ENCODE measurements around the gene C16orf95.
A peak's percentile ranks its signal among the peaks of the same experiment; 100 is the strongest.
"Not testable (repeated sequence)": the region's sequence is repeated elsewhere in the genome, so short reads cannot be mapped to it uniquely, and the experiment has no call there.

The C16orf95 gene

DNA sequence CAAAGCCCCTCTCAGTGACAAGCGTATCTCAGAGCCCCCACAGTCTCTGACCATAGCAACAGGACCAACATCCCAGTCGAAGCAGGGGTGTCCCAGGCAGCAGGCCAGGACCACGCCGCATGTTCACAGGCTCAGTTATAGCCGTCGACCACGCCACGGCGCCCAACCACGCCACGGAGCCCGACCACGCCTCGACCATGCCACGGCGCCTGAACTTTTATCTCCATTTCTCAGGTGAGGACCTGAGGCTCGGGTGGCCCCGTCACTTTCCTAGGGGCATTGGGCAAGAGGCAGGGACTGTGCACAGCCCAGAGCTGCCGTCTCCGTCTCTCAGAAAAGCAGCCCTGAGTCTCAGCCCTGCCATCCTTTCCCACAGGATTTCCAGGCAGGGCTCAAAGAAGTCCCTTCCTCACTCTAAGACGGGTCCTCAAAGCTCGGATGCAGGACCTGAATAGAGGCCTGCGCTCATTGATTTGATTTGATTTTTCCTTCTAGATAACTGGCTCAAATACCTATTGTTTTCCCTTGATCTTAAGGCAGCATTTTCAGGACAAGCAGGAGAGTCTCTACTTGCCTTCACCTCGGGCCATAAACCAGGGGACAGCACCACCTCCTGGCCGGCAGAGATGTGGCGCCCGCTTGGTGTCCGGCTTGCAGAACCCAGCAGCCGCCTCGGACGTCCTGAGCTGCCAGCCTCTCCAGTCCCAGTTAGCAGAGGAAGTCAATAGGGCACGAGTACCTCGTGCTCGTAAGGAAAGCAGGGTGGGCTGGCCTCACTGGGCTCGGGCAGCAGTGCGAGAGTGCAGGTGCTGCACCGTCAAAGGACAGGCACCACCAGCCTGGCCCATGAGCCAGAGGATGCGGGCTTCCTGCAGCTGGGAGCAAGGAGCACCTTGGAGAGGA is 38.8 kb downstream of the C16orf95 start:
- peak; percentile 37 for DNase-seq

DNA sequence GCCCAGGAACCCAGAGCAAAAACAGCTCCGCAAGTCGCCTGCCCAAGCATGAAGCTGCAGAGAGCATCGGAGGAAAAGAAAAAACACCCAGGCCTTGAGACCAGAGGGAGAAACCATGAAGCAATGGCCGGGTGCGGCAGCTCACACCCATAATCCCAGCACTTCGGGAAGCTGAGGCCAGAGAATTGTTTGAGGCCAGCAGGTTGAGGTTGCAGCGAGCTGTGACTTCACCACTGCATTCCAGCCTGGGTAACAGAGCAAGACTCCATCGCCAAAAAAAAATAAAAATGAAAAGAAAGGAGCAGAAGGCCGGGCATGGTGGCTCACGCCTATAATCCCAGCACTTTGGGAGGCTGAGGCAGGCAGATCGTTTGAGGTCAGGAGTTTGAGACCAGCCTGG is 40.3 kb downstream of the C16orf95 start:
- no peak for DNase-seq

DNA sequence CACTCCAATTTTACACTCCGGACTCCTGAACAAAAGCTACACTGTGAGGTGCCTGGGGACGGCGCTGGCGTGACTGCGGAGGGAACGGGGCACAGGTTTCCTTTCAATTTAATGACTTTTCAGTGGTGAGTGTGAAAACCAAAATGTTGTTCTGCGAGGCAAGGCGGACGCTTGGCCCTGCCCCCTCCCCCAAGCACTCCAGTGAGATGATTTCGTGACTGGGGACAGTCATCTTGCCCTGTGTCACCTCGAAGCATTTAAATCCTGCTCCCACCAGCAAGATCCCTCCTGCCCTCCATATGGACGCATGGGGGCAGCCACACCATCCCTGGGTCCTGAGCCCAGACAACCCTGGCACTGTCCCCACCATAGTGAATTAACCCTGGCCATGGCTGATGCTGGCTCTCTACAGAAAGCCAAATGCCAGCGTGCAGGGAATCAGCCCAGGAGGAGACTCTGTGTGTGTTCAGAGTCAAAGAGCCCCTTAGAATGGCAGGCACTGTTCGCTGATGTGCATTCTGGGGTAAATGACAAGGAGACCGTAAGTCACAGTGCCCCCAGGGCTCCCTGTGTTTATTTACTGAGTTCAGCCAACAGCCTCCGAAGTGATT is 41.0 kb downstream of the C16orf95 start:
- DNase-seq, result no peak

DNA sequence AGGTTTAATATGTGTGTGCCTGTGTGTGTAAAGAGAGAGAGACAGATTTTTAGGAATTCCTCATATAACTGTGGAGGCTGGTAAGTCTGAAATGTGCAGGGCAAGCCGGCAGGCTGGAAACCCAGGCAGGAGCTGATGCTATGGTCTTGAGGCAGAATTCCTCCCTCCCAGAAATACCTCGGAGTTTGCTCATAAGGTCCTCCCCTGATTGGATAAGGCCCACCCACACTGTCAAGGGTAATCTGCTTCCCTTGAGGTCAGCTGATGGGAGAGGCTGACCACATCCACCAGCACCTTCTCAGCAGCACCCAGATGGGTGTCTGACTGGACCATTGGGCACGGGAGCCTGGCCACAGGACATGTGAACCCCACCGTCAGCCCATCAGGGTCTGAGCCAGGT is 42.4 kb downstream of the C16orf95 start:
- no peak for DNase-seq

DNA sequence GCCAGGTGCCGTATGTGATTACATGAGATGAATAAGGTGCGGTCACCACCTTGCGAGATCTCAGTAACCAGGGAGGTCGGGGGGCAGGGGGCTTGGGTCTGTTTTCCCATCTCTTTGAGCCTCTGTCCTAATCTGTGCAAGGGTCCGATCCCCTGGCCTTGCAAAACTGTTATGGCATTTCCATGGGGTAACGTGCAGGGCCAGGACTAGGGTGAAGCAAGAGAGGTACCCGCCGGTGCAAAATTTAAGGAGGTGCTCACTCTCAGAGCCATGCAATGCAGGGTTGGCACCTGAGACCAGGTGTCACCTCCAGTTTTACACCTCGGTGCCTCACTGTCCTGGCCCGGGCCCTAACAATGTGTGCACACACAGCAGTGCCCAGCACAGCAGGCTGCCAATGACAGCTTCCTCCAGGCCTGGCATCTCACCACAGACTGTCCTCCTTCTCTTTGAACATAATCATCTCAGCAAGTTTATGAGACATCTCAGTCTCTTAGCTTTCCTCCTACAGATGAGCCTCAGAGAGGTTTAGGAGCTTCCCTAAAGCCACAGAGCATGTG is 43.6 kb downstream of the C16orf95 start:
- no peak for DNase-seq

DNA sequence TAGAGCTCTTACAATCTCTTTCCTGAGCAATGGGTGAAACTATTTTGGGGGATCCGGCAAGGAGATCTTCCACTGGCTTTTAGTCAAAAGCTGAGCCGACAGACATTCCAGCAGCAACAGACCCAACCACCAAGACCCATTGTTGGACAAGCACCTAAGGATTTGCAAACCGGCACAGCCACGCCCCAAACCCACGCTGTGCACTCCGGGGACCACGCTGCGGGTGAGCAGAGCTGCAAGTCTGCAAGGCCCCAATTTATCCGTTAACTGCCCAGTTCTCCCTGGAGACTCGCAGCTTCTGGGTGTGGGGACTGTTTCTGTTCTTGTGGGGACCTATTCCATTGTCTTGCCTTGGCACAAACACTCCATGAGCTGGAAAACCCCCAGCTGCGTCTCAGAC is 45.9 kb downstream of the C16orf95 start:
- no peak for DNase-seq

DNA sequence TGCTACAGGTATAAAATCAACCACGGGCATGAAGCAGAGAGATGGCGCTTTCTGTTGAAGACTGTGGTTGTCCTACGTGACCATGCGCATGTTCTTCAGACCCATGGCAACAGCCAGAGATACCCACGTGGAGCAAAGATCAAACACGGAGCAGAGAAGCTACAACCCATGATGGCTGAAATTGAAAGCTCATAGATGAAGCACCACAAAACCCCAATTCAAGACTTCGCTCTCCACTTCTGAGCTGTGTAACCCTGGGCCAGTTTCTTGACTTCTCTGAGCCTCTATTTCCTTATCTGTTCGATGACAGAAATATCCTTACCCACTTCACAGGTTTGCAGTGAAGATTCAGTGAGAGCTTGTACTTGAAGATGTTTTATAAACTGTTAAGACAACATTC is 49.6 kb downstream of the C16orf95 start:
- DNase-seq, result no peak

DNA sequence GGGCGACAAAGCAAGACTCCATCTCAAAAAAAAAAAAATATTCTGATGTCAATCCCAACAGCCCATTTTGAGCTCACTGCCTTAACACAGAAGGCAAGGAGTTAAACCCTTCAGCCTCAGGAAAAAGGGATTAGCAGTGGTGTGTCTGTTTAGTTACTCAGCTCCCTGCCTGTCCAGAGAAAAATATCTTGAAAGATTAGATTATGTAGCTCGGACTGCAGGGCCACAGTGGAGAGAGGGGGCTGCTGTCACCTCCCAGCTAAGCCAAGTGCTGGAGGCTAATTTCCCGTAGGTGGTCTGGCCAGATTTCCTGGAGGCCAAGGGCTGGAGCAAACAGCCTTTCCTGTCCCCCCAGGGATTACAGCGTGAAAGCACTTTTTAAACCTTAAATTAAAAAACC is 50.3 kb downstream of the C16orf95 start:
- DNase-seq, result no peak

DNA sequence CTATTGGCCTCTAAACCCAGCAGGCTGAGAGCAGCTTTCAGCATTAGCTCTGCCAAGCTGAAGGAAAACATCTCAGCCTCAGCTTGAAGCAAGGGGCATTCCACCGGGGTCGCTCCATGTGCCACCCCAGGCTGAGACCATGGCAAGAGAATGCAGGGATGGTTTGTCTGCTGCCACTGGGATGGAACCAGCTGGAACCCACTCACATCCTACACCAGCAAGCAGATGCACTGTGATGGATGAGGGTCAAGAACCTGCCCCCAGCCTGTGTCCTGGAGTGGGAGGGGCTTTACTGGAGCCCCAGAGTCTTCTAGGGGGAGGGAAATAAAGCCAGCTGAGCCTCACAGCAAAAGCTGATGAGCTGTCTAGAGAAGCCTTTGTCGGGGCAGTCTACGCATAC is 51.9 kb downstream of the C16orf95 start:
- DNase-seq, result no peak

DNA sequence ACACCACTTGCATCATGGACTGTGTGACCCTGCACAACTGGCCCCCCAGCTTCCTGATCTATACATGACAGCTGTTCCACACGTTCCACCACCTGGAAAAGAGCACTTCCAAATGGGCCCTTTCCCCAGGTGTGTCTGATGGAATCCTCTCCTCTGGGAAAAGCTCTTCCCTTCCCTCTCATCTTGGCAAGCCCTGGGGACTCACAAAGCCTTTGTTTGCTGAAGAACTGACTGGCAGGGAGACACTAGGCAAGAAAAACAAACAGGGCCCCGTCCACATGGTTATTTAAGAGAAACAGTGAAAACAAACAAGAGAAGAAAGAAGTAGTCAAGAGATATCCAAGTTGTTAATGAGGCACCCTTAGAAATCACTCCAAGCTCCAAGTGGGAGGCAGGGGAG is 52.6 kb downstream of the C16orf95 start:
- DNase-seq, result no peak

DNA sequence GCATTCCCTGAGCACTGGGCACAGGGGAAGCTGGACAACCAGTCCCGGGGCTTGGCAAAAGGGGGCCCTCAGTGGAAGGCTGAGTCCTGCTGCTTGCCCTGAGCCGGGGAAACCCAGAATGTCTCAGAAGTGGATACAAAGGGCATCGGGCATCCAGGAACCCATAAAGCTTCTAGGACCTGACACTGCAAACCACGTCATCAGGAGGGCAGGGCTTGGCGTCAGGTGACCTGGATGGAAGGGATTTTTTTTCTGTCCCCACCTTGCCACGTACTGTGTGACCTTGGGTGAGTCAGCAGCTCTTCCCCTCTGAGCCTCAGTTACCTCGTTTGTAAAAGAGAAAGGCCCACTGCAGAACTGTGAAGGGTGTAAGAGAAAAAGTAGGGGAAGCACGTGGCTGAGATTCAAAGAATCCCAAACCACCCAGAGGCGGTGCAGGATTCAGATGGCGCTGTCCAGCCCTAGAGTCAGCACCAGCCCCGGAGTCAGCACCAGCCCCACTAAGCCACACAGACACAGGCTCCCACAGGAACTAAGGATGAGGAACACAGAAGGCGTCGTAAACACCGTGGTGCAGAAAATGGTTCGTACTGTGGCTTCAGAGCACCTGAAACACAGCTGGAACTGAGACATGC is 53.7 kb downstream of the C16orf95 start:
- DNase-seq, result no peak

DNA sequence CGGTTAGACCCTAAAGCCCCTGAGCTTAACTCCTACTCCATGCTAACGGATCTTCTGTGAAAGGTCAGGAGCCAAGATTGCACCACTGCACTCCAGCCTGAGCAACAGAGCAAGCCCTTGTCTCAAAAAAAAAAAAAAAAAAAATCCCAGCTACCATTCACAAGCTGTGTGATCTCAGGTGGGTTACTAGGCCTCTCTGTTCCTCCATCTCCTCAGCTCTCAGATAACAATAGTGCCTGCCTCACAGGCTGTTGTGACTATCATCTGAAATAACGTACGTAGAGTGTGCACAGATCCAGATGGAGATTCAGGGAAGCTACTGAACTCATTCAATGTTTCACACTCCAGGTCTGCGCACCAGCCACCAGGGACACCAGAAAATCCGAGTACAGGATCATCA is 57.8 kb downstream of the C16orf95 start:
- DNase-seq, result no peak

DNA sequence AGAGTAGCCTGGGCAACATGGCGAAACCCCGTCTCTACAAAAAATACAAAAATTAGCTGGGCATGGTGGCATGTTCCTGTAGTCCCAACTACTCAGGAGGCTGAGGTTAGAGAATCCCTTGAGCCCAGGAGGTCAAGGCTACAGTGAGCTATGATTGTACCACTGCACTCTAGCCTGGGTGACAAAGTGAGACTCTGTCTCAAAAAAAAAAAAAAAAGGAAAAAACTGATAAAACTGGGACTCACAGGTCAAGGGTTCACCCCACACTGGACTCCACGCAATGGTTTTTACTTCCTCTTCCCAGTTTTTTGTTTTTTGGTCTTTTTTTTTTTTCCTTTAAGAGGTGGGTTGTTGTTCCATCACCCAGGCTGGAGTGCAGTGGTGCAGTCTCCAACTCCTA is 58.5 kb downstream of the C16orf95 start:
- DNase-seq, result not testable (repeated sequence)

DNA sequence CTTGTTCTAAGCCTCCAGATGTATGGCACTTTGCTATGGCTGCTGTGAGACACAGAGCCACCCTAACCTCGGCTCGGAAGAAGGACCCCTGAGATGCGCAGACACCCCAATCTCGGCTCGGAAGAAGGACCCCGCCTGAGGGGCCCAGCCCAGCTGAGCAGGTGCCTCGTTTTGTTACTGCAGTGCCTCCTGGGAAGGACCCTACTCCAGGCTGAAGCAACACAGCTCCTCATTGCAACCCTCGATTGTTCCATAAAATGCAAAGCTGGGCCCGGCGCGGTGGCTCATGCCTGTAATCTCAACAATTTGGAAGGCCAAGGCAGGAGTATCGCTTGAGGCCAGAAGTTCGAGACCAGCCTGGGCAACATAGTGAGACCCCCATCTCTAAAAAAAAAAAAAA is 61.3 kb downstream of the C16orf95 start:
- DNase-seq, result no peak

DNA sequence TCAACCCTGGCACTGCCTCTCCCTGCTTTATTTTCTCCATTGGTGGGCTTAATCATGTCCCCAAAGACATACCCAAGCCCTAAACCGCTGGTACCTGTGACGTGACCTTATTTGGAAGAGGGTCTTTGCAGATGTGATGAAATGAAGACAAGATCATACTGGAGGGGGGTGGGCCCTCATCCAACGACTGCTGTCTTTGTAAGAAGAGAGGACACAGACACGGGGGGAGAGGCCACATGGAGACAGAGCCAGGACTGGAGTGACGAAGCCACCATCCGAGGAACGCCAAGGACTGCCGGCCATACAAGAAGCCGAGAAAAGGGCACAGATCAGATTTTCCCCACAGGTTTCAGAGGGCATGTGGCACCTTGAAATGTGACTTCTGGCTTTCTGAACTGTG is 62.5 kb downstream of the C16orf95 start:
- no peak for DNase-seq

DNA sequence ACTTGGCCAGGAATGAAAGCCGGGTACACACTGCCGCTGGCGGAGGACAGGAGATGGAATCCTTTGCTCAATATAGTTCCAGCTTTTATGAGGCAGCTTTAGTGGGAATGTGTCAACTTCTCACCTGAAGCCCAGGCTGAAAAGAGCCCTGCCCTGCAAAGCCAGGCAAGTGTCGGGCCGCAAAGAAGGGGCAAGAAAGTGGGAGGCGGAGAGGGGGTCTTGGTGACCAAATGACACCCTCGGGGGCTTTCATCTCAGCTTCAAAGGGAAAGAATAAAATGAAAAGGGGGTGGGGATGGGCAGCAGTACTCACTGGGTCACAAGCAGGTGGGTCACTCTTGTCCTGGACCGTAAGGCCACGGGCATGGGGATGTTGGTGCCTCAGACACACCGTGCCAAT is 62.9 kb downstream of the C16orf95 start:
- DNase-seq, result no peak

DNA sequence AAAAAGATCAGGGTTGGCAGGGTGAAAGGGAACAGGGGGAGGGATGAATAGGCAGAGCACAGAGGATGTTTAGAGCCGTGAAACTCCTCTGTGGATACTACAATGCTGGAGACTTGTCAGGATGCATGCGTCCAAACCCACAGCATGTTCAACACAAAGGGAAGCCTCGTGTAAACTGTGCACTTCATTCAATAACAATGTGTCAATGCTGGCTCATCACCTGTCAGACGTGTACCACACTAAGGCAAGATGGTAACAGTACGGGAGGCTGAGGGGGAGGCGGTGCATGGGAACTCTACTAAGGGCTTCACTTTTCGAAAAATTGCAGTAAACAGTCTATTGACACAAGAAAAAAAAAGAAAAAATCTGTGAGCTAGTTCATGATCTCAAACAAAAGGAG is 63.7 kb downstream of the C16orf95 start:
- DNase-seq, result no peak

Measured in DMS153 (cell line).